WTC11 (cell line): ENCODE measurements around the gene UBE2V1. TPM values are rescaled to one million over a fixed set of nuclear protein-coding genes. Genes with fewer than 3 reads are reported as not detected.
A peak's percentile ranks its signal among the peaks of the same experiment; 100 is the strongest.

ENCODE experiments used
- ATAC-seq: fragments of 200-7000 bp; cut with Tn5 transposase; 2 replicates; pipeline ENCODE4 v1.10.0; 2021; ENCODE audit warnings: mild to moderate bottlenecking, moderate library complexity
- CTCF ChIA-PET: fragments of 300-600 bp; sonication (Branson Sonifier 250); formaldehyde crosslinking; loops from one replicate; lab custom pipeline; 2021; ENCODE audit warnings: antibody characterized with exemption; lab: Charles Lee
- POLR2A ChIA-PET: fragments of 350-600 bp; sonication (Branson Sonifier 250); formaldehyde crosslinking; loops from one replicate; lab custom pipeline; 2021; ENCODE audit warnings: antibody characterized with exemption; lab: Charles Lee
- DNase-seq: peaks from one replicate; pipeline ENCODE4 v3.0.0; 2021; ENCODE audit warnings: low spot score
- H3K27ac Mint-ChIP-seq: 2 replicates; pipeline ENCODE4 v1.8.0; 2021; ENCODE audit warnings: mixed read lengths
- H3K27me3 Mint-ChIP-seq: 2 replicates; pipeline ENCODE4 v1.8.0; 2021; ENCODE audit warnings: low read depth, mild to moderate bottlenecking, moderate library complexity, mixed read lengths
- H3K36me3 Mint-ChIP-seq: 2 replicates; pipeline ENCODE4 v1.8.0; 2021; ENCODE audit warnings: mixed read lengths
- H3K4me1 Mint-ChIP-seq: 2 replicates; pipeline ENCODE4 v1.8.0; 2022; ENCODE audit warnings: mixed read lengths
- H3K4me3 Mint-ChIP-seq: 2 replicates; pipeline ENCODE4 v1.8.0; 2021; ENCODE audit warnings: mild to moderate bottlenecking, moderate library complexity, mixed read lengths
- H3K9me3 Mint-ChIP-seq: 2 replicates; pipeline ENCODE4 v1.8.0; 2021; ENCODE audit warnings: mixed read lengths
- GRHL2 ChIP-seq: fragments of 250-450 bp; sonication (Bioruptor Pico); IDR thresholded peaks from 2 replicates; pipeline ENCODE4 v1.8.0; 2022; ENCODE audit warnings: mild to moderate bottlenecking, moderate library complexity; ENCODE audit not compliant: insufficient replicate concordance, severe bottlenecking
- HMGA2 ChIP-seq: fragments of 250-450 bp; sonication (Bioruptor Pico); IDR thresholded peaks from 2 replicates; pipeline ENCODE4 v1.4.0; 2021; ENCODE audit warnings: mild to moderate bottlenecking, moderate library complexity
- JUN ChIP-seq: sonication (generic); formaldehyde crosslinking; IDR thresholded peaks from 2 replicates; pipeline ENCODE4 v1.8.0; 2023; ENCODE audit warnings: mild to moderate bottlenecking, missing genetic modification reagents
- NFYB ChIP-seq: sonication (generic); formaldehyde crosslinking; conservative IDR thresholded peaks from 2 replicates; pipeline ENCODE4 v1.8.0; 2022; ENCODE audit warnings: low read depth, missing genetic modification reagents
- SOX15 ChIP-seq: fragments of 250-450 bp; sonication (Bioruptor Pico); IDR thresholded peaks from 2 replicates; pipeline ENCODE4 v1.9.0; 2021; ENCODE audit warnings: mild to moderate bottlenecking
- SP1 ChIP-seq: sonication (generic); formaldehyde crosslinking; conservative IDR thresholded peaks from 2 replicates; pipeline ENCODE4 v1.8.1; 2022; ENCODE audit warnings: missing genetic modification reagents
- ZBTB21 ChIP-seq: sonication (generic); formaldehyde crosslinking; IDR thresholded peaks from 2 replicates; pipeline ENCODE4 v1.8.1; 2023; ENCODE audit warnings: mild to moderate bottlenecking, missing genetic modification reagents, borderline replicate concordance
- ZNF138 ChIP-seq: sonication (generic); formaldehyde crosslinking; conservative IDR thresholded peaks from 2 replicates; pipeline ENCODE4 v1.8.1; 2022; ENCODE audit warnings: mild to moderate bottlenecking, moderate library complexity, missing genetic modification reagents
- ZNF423 ChIP-seq: fragments of 250-450 bp; sonication (Bioruptor Pico); IDR thresholded peaks from 2 replicates; pipeline ENCODE4 v2.1.2; 2022; ENCODE audit warnings: mild to moderate bottlenecking, moderate library complexity
- total RNA-seq: library from RNA; stranded (reverse); gene quantifications from 3 replicates; pipeline ENCODE4 v1.2.3, GENCODE V29; 2021
- TF ChIP-seq, protein P1 (sequence below): fragments of 250-450 bp; sonication (Bioruptor Pico); IDR thresholded peaks from 2 replicates; pipeline ENCODE4 v1.9.0; 2021; ENCODE audit warnings: moderate library complexity, mild to moderate bottlenecking, inconsistent platforms, borderline replicate concordance
- TF ChIP-seq, protein P2 (sequence below): sonication (generic); formaldehyde crosslinking; IDR thresholded peaks from 2 replicates; pipeline ENCODE4 v1.8.0; 2022; ENCODE audit warnings: missing genetic modification reagents
- TF ChIP-seq, protein P3 (sequence below): sonication (generic); formaldehyde crosslinking; IDR thresholded peaks from 2 replicates; pipeline ENCODE4 v1.8.1; 2022; ENCODE audit warnings: mild to moderate bottlenecking, moderate library complexity, missing genetic modification reagents
- TF ChIP-seq, protein P4 (sequence below): sonication (generic); formaldehyde crosslinking; IDR thresholded peaks from 2 replicates; pipeline ENCODE4 v1.8.0; 2023; ENCODE audit warnings: missing genetic modification reagents, mild to moderate bottlenecking, borderline replicate concordance
- TF ChIP-seq, protein P5 (sequence below): fragments of 250-450 bp; sonication (Bioruptor Pico); conservative IDR thresholded peaks from 2 replicates; pipeline ENCODE4 v1.9.0; 2021; ENCODE audit warnings: mild to moderate bottlenecking
- TF ChIP-seq, protein P6 (sequence below): sonication (generic); formaldehyde crosslinking; IDR thresholded peaks from 2 replicates; pipeline ENCODE4 v1.8.1; 2022; ENCODE audit warnings: low read depth, missing genetic modification reagents, borderline replicate concordance
- TF ChIP-seq, protein P7 (sequence below): sonication (generic); formaldehyde crosslinking; conservative IDR thresholded peaks from 2 replicates; pipeline ENCODE4 v1.8.1; 2022; ENCODE audit warnings: mild to moderate bottlenecking, missing genetic modification reagents

Gene UBE2V1
- total RNA-seq, 1 experiment from 2014 or later, result 144 TPM

DNA sequence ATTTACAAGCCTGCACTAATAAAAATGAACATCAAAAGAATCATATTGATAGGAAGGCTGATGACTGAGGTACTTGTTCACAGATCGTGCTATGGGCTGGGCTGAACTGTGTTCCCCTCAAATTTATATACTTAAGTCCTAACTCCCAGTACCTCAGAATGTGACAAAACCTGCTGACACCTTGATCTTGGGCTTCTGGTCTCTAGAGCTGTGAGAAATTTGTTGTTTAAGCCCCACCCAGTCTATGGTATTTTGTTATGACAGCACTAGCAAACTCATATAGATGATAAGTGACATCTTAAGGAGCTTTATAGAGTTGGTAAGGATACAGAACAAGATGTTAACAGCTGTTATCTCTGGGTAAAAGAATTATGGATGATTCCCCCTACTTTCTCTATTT, 13.8 kb downstream of the UBE2V1 start:
- Mint-ChIP-seq H3K4me3 (no peak overlapping the region), H3K27ac (no peak overlapping the region), H3K9me3 (no peaks in the 10 kb centered on the region), H3K27me3 (no peaks in the 10 kb centered on the region), H3K4me1 (peaks cover 41% of the 10 kb centered on the region), H3K36me3 (peaks cover 25% of the 10 kb centered on the region)
- ChIA-PET CTCF (interaction anchor here (1.0 to 2.3 kb wide), 4 partner anchors 14 to 120 kb away, joined by 3 to 14 read pairs (median 8); no protein-coding TSS in a partner anchor), POLR2A (no interaction called here)
- ATAC-seq (peak; percentile 30), DNase-seq (no peak)
- TF ChIP-seq, protein P1, sequence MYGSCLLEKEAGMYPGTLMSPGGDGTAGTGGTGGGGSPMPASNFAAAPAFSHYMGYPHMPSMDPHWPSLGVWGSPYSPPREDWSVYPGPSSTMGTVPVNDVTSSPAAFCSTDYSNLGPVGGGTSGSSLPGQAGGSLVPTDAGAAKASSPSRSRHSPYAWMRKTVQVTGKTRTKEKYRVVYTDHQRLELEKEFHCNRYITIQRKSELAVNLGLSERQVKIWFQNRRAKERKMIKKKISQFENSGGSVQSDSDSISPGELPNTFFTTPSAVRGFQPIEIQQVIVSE (CRISPR knock-in tag), result no peak
- no peak for TF ChIP-seq HMGA2 (CRISPR knock-in tag)
- TF ChIP-seq, protein P2, sequence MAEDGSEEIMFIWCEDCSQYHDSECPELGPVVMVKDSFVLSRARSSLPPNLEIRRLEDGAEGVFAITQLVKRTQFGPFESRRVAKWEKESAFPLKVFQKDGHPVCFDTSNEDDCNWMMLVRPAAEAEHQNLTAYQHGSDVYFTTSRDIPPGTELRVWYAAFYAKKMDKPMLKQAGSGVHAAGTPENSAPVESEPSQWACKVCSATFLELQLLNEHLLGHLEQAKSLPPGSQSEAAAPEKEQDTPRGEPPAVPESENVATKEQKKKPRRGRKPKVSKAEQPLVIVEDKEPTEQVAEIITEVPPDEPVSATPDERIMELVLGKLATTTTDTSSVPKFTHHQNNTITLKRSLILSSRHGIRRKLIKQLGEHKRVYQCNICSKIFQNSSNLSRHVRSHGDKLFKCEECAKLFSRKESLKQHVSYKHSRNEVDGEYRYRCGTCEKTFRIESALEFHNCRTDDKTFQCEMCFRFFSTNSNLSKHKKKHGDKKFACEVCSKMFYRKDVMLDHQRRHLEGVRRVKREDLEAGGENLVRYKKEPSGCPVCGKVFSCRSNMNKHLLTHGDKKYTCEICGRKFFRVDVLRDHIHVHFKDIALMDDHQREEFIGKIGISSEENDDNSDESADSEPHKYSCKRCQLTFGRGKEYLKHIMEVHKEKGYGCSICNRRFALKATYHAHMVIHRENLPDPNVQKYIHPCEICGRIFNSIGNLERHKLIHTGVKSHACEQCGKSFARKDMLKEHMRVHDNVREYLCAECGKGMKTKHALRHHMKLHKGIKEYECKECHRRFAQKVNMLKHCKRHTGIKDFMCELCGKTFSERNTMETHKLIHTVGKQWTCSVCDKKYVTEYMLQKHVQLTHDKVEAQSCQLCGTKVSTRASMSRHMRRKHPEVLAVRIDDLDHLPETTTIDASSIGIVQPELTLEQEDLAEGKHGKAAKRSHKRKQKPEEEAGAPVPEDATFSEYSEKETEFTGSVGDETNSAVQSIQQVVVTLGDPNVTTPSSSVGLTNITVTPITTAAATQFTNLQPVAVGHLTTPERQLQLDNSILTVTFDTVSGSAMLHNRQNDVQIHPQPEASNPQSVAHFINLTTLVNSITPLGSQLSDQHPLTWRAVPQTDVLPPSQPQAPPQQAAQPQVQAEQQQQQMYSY, result no peak

DNA sequence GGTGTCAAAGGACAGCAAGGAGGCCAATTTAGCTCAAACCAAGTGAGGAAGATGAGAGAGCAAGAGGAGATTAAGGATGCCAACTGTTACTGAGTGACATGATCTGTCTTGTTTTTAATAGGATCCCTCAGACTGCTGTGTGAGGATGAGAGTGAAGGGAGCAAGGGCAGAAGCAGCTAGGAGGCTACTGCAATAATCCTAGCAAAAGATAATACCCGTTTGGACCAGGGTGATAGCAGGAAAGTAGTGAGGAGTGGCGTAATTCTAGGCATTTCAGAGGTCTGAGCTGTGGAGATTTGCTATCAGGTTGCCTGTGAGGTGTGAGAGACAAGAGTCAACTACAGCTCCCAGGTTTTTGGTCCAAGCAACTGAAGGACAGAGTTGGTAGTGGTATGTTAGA, 14.7 kb downstream of the UBE2V1 start:
- Mint-ChIP-seq H3K27me3 (no peaks in the 10 kb centered on the region), H3K27ac (peak overlapping the region; percentile 58), H3K4me3 (no peak overlapping the region), H3K4me1 (peaks cover 39% of the 10 kb centered on the region), H3K36me3 (peaks cover 29% of the 10 kb centered on the region), H3K9me3 (no peaks in the 10 kb centered on the region)
- ATAC-seq, result no peak
- no peak for DNase-seq
- CTCF ChIA-PET, result interaction anchor here (1.0 to 2.3 kb wide), 5 partner anchors 13 to 119 kb away, joined by 3 to 14 read pairs (median 4); no protein-coding TSS in a partner anchor
- POLR2A ChIA-PET, result interaction anchor here (0.6 to 0.9 kb wide), 2 partner anchors 9 to 85 kb away, joined by 3 read pairs; no protein-coding TSS in a partner anchor
- TF ChIP-seq ZBTB21 (CRISPR knock-in tag) (no peak), SOX15 (CRISPR knock-in tag) (no peak), HMGA2 (CRISPR knock-in tag) (no peak), GRHL2 (no peak), NFYB (CRISPR knock-in tag) (no peak), JUN (CRISPR knock-in tag) (no peak), SP1 (CRISPR knock-in tag) (no peak), ZNF138 (no peak), ZNF423 (no peak)
- TF ChIP-seq, protein P3, sequence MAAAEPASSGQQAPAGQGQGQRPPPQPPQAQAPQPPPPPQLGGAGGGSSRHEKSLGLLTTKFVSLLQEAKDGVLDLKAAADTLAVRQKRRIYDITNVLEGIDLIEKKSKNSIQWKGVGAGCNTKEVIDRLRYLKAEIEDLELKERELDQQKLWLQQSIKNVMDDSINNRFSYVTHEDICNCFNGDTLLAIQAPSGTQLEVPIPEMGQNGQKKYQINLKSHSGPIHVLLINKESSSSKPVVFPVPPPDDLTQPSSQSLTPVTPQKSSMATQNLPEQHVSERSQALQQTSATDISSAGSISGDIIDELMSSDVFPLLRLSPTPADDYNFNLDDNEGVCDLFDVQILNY (CRISPR knock-in tag), result no peak
- TF ChIP-seq, protein P4, sequence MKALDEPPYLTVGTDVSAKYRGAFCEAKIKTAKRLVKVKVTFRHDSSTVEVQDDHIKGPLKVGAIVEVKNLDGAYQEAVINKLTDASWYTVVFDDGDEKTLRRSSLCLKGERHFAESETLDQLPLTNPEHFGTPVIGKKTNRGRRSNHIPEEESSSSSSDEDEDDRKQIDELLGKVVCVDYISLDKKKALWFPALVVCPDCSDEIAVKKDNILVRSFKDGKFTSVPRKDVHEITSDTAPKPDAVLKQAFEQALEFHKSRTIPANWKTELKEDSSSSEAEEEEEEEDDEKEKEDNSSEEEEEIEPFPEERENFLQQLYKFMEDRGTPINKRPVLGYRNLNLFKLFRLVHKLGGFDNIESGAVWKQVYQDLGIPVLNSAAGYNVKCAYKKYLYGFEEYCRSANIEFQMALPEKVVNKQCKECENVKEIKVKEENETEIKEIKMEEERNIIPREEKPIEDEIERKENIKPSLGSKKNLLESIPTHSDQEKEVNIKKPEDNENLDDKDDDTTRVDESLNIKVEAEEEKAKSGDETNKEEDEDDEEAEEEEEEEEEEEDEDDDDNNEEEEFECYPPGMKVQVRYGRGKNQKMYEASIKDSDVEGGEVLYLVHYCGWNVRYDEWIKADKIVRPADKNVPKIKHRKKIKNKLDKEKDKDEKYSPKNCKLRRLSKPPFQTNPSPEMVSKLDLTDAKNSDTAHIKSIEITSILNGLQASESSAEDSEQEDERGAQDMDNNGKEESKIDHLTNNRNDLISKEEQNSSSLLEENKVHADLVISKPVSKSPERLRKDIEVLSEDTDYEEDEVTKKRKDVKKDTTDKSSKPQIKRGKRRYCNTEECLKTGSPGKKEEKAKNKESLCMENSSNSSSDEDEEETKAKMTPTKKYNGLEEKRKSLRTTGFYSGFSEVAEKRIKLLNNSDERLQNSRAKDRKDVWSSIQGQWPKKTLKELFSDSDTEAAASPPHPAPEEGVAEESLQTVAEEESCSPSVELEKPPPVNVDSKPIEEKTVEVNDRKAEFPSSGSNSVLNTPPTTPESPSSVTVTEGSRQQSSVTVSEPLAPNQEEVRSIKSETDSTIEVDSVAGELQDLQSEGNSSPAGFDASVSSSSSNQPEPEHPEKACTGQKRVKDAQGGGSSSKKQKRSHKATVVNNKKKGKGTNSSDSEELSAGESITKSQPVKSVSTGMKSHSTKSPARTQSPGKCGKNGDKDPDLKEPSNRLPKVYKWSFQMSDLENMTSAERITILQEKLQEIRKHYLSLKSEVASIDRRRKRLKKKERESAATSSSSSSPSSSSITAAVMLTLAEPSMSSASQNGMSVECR (CRISPR knock-in tag), result no peak
- TF ChIP-seq, protein P5, sequence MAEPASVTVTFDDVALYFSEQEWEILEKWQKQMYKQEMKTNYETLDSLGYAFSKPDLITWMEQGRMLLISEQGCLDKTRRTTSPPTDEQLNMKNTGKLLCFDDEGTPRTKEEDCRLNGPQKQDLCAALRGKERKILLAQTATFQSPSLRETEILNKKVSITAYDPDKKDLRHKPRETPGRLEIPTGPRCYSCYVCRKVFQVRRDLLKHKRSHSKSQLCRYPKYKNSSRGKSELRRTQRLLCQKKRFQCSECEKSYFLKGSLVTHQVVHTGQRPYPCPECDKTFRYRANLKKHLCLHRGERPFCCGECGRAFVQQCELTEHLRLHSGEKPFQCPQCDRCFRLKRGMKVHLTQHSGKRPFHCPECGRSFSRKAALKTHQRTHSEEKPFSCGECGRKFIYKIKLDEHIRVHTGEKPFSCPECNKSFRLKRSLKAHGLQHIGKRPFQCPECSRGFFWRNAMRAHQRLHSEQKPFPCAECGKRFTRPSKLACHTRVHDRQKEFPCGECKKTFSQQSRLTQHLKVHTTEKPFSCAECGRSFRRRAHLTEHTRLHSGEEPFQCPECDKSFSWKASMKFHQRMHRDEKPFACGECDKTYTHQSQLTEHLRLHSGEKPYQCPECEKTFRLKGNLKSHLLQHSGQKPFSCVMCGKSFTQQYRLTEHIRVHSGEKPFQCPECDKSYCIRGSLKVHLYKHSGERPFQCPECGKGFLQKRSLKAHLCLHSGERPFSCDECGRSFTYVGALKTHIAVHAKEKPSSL, result no peak
- TF ChIP-seq, protein P6, sequence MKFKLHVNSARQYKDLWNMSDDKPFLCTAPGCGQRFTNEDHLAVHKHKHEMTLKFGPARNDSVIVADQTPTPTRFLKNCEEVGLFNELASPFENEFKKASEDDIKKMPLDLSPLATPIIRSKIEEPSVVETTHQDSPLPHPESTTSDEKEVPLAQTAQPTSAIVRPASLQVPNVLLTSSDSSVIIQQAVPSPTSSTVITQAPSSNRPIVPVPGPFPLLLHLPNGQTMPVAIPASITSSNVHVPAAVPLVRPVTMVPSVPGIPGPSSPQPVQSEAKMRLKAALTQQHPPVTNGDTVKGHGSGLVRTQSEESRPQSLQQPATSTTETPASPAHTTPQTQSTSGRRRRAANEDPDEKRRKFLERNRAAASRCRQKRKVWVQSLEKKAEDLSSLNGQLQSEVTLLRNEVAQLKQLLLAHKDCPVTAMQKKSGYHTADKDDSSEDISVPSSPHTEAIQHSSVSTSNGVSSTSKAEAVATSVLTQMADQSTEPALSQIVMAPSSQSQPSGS (CRISPR knock-in tag), result no peak
- TF ChIP-seq, protein P2, result no peak
- TF ChIP-seq, protein P7, sequence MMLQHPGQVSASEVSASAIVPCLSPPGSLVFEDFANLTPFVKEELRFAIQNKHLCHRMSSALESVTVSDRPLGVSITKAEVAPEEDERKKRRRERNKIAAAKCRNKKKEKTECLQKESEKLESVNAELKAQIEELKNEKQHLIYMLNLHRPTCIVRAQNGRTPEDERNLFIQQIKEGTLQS (CRISPR knock-in tag), result no peak
